NOMO-1 treated with dmso at 0.1 percent for 144 hours (cell line): ENCODE data around the gene MACROD2.
"Not testable (repeated sequence)": the region's sequence is repeated elsewhere in the genome, so short reads cannot be mapped to it uniquely, and the experiment has no call there.

Experiments used
- DNase-seq: peaks from one replicate; lab custom pipeline; 2025; ENCODE audit not compliant: unreplicated experiment; lab: John Stamatoyannopoulos, UW

MACROD2 gene

DNA sequence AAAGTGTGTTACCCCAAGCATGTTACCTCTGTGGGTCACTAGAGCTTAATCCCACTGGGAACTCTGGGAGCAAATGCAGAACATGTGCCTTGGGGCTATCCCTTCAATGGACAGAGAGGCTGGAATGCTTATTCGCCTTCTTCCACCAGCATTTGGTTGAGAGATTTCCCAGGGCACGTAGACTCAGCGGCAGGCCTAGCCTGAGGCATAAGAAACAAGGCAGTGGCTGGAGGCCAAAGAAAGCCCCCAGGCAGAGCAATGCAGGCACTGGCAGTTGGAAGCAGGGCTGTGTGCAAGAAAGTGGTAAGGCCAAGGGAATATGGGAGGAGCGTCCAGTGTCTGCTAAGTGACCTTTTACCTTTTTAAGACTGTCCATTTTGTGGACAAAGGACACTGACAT, 456.1 kb downstream of the MACROD2 start:
- no peak for DNase-seq

DNA sequence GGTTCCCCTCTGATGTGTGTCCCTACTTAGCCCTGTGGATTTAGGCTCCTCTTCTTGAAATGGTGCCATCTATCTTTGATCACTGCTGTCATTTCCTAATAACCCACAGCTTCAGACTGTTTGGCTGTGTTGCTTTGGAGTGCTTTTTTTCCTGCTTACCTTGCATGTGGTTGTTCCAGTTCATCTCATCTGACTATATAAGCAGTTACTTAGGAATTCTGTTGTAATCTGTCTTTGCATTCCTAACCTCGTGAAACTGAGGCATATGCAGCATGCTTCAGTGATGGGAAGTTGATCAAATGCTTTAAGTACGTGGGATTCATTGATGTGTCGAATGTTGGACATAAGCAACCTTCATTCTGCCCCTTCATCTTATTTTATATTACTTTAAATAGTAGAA, 457.9 kb downstream of the MACROD2 start:
- DNase-seq, result no peak

DNA sequence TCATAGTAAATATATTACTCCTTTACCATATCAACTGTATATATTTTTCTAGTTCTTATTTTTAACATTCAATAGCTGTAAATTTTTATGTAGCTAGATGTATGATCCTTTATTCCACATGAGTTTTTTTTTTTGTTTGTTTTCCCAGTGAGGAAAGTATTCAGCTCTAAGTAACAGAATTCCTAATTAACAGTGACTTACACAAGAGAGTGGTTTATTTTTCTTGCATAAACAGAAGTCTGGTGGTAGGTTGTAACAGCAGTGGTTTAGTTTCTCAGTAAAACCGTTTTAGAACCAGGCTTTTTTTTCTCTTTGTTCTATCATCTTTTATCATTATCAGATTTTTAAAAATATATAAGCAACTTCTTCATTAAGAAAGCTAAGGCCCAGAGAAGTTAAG, 459.0 kb downstream of the MACROD2 start:
- no peak for DNase-seq

DNA sequence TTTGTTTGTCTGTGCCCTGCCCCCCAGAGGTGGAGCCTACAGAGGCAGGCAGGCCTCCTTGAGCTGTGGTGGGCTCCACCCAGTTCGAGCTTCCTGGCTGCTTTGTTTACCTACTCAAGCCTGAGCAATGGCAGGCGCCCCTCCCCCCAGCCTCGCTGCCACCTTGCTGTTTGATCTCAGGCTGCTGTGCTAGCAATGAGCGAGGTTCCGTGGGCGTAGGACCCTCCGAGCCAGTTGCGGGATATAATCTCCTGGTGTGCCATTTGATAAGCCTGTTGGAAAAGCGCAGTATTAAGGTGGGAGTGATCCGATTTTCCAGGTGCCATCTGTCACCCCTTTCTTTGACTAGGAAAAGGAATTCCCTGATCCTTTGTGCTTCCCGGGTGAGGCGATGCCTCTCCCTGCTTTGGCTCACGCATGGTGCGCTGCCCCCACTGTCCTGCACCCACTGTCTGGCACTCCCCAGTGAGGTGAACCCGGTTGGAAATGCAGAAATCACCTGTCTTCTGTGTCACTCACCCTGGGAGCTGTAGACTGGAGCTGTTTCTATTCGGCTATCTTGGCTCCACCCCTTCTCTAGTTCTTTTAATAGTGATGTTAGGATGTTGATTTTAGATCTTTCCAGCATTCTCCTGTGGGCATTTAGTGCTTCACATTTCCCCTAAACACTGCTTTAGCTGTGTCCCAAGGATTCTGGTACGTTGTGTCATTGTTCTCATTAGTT, 471.9 kb downstream of the MACROD2 start:
- DNase-seq, result not testable (repeated sequence)

DNA sequence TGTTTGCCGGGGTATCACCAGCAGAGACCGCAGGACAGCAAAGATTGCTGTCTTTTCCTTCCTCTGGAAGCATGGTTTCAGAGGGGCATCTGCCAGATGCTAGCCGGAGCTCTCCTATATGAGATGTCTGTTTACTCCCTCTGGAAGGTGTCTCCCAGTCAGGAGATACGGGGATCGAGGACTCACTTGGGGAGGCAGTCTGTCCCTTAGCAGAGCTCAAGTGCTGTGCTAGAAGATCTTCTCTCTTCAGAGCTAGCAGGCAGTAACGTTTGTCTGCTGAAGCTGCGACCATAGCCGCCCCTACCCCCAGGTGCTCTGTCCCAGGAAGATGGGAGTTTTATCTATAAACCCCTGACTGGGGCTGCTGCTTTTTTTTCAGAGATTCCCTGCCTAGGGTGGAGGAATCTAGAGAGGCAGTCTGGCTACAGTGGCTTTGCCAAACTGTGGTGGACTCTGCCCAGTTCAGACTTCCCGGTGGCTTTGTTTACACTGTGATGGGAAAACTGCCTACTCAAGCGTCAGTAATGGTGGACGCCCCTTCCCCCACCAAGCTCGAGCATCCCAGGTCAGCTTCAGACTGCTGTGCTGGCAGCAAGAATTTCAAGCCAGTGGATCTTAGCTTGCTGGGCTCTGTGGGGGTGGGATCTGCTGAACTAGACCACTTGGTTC, 475.0 kb downstream of the MACROD2 start:
- DNase-seq, result no peak

DNA sequence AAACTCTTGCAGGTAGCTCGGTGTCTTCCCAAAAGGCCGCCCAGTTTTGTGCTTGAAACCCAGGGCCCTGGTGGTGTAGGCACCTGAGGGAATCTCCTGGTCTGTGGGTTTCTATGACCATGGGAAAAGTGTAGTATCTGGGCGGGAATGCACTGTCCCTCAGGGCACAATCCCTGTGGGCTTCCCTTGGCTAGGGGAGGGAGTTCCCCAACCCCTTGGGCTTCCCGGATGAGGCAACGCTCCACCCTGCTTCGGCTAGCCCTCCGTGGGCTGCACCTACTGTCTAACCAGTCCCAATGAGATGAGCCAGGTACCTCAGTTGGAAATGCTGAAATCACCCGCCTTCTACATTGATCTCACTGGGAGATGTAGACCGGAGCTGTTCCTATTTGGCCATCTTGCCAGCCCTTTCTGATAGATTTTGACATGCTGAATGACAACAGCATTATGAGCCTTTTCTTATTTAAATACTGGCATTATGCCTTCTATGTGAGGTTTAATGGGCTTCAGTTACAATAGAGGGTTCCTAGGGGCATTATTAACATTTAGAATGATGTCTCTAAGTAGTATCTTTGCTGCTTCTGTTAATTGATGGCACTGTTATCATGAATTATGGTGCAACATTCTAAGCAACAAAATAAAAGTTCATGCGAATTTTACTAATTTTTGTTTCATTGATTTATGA, 475.8 kb downstream of the MACROD2 start:
- no peak for DNase-seq

DNA sequence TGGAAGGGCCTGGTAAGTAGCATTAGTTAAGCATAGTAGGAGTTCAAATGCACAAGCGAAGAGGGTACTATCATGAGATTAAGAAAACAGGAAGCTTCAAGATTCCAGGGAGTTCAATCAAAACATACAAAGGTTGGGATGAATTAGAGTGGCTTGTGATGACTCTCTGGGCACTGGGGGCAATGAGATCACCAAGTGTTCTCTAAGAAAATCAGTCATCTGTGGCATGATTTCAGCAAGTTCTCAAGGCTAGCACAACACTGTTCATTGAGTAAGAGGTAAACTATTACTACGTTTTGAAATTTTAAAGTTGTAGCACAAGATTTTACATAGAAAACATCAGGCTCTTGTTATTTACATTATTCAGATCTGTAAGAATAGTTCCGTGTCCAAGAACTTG, 481.8 kb downstream of the MACROD2 start:
- no peak for DNase-seq

DNA sequence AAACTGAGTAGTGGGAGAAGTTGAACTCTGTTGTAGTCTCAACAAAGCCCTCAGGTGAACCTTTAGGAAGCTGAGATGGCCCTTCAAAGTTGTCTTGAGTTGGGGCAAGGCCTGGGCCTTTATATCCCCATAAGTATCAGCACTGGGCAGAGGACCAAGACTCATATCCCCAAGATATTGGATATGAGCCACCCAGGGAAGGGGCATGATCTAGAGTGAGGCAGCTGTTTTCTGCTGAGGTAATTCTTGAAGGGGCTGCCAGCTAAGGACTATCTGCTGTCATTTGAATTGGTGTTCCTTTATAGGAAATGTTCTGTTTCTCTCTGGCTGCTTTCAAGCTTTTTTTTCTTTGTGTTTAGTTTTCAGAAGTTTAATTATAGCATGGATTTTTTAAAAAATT, 482.8 kb downstream of the MACROD2 start:
- DNase-seq, result no peak

DNA sequence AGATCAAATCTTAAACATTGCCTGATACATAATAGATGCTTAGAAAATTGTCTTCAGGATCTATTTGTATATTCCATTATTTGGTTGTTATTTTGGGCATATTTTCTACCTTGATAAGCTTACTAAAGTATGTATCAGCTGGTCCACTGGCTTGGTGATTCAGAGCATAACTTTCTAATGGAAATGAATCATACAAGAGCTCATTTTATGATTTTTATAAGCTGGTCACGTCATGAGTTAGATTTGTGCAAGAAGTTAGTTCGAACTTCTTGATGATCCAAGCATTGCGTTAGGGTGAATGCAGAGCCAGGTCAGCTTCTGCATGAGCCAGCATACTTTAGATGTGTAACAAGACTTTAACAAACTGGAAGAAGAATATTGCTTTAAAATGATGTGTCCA, 486.5 kb downstream of the MACROD2 start:
- DNase-seq, result no peak

DNA sequence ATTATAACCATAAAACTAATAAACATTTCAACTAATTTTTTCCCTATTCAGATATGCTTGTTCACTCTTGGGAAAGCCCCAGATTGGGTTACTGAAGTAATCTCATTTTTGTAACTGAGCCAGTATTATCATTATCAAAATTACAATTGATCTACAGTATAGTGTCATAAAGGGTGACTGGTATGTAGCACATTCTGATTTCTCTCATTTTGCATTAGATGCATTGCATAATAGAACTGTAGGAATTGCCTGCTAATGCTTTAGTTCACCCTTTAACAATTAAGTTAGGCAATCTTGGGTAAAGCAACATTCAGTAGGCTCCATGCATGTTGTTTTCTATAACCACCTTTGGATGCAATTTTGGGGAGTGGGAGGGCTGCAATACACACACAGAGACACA, 492.9 kb downstream of the MACROD2 start:
- DNase-seq, result no peak

DNA sequence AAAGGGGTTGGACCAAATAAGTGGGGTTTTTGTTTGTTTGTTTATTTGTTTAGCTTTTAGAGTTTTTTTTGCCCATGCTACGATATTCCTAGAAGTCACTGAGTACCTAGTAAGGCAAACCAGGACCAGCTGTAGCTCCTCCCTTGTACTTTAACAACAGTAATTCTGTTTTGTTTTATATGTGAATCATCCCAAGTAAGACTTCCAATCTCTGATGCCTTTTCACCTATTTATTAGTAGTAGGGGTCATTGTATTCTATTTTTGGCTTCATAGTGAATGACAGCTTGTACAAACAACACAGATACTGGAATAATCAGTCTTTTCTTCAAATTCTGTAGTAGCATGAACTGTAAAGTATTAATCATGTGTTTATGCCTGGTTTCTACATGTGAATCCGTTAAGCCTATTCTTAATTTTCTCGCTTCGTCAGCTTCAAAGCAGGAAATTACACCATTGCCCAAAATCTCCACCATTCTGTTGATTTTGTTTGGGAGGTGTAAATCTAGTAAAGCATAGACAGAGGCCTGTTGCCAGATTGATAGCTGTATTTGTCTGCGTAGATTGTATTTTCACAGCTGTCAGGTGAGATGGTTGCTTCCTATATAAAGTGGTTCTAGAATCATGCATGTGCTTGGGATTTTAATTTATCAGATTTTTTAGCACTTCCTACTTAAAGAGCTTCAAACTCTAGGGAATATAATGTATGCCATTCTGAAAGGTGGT, 493.6 kb downstream of the MACROD2 start:
- DNase-seq, result no peak

DNA sequence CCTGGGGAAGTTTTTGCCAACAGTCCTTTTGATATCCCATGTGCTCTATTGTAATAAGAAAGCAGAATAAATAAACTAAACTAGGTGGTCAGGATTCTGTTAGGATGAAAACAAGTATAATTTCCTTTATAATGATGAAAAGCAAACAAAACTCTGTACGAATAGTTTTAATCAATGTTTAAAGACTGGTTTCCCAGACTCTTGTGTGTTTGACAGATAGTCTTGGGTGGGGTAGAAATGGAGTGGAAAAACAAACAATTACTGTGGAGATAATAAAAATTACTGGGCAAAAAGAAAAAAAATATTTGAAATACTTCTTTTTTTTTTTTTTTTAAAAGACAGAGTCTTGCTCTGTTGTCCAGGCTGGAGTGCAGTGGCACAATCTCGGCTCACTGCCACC, 494.2 kb downstream of the MACROD2 start:
- no peak for DNase-seq

DNA sequence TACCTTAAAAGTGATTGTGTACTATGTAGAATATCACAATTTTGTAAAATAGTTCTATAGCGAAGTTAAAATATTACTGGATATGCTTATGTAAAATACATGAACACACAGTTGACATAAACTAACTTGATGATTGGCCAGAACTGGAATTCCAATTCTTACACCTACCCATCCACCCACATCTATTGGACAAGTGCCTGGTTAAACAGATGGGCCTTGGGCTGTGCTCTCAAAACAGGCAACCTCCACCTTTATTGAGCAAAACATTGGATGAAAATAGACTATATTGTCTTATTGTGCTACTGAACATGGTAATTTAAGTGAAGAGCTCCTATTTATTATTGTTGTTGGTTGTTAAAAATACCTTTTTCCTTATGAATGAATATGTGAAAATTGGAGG, 496.1 kb downstream of the MACROD2 start:
- no peak for DNase-seq

DNA sequence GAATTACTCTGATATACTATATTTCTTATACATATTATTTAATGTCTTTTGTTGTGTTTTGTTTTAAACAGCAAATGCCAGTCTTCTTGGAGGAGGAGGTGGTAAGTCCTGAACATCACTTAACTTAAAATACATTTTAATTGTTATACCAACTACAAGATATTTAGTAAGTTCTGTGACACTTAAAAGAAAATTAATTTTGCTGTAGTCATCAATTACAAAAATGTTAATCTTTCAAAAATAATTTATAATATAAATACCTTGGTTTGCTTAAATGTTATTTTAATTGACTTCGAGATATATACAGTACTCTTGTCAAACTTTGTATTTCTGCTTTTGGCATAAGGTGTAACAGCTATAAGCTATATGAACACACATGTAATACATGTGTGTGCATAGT, 498.1 kb downstream of the MACROD2 start:
- no peak for DNase-seq

DNA sequence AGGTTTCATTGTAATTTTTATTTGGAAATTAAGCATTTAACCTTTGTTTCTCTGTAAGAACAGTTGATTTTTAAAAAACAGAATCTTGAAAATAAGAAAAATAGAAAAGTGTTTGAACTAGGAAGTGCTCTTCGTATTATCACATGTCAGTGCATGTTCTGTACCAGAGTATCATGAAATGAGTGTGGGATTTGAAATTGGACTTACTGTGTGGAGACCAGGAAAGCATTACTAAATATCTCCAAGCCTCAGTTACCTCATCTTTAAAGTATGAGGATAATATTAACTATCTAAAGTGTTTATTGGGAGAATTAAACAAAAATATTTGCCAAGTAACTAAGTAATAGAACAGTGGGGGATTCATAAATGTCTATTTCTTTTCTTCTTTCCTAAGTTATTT, 499.0 kb downstream of the MACROD2 start:
- no peak for DNase-seq

DNA sequence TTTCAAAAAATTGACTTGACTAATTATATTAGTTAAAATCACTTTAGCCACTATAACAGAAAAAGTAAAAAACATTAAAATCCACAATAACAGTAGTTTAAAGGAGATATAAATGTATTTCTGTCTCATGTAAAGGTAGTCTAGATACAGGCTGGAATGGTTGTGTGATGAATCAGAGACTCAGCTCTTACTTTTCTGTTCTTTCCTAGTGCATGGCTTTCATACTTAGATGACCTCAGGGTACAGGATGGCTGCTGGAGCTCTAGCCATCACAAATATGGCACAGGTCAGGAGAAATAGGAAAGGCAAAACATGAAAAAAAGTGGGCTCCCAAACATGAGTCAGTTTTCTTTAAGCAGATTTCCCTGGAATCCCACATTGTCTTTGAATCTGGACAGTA, 499.8 kb downstream of the MACROD2 start:
- no peak for DNase-seq

DNA sequence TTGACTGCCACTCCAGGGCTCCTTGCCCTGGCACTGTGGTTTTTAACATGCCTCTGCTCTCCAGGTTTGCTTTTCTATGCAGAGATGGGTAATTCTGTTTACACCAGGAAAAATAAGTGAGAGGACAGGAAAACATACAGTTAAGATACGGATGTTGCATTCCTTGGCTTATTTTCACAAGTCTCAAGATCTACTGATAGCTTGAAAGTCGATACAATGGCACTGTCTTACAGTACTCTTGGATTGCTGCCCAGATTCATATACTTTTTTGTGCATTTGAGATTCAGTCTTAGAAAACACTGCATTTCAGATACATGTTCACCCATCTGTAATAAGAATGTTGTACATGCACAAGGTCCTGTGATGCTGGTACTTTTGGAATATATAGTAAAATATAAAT, 501.7 kb downstream of the MACROD2 start:
- DNase-seq, result no peak

DNA sequence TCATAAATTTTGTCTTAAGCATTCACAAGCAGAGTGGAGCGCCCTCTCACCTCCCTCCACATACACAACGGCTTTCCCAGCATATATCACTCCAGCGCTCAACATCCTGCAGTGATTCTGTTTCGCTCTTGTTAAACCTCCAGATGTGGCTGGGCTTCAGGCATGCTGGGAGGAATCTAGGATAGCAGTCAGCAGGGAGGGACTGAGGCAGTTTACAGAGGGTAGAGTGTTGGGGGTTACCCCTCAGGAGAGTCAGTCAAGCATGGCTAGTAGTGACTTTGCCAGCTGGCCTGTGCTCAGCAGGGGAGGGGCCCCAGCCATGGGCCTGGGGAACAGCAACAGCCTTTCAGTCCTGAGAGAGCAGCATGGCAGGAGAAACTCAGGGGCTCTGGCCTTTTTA, 503.5 kb downstream of the MACROD2 start:
- no peak for DNase-seq

DNA sequence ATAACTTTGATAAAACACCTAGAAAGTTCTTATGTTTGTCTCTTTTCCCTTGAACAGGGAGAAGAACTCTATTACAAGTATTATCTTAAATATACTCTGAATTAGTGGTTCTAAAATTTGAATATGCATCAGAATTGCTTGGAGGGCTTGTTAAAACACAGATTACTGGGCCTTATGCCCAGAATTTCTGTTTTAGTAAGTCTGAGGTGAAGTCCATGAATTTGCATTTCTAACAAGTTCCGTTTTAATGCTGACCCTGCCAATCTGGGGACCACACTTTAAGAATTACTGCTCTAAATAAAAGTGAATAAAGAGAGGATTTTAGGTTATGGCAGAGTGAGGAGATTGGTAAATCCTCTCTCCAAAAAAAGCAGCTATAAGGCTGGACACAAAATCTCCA, 510.2 kb downstream of the MACROD2 start:
- DNase-seq, result no peak

DNA sequence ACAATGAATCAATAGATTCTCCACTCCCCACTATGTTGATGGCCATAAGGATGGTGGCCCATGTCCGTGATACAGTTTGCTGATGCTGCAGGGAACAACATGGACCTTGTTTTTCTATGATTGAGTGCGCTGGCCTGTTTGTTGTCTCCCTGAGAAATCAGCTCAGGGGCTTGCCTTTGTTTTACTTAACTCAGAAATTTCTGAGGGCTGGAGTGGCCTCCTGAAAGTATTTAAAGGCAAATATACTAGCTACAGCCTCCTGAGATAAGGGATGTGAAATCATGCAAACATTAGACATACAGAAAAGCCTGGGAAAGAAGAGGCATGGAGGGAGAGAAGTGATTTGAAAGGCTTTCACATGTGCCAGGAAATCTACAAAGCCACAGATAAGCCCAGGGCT, 512.4 kb downstream of the MACROD2 start:
- DNase-seq, result no peak

DNA sequence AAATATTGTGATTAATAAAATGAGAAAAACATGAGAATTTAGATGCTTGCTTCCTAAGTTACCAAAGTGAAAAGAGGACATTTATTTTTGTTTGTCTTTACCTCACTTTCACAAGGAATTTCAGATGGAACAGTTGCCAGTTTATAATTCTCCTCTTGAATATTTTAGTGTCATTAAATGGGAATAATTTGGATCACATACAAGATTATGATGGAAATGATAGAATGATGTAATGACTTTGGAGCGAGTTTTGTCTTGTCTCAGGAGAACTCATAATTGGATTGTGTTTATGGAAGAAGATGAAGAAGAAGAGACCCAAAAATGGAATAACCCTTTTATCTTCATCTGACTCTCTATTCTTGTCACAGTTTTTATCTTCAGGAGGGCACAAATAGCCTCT, 515.0 kb downstream of the MACROD2 start:
- no peak for DNase-seq

DNA sequence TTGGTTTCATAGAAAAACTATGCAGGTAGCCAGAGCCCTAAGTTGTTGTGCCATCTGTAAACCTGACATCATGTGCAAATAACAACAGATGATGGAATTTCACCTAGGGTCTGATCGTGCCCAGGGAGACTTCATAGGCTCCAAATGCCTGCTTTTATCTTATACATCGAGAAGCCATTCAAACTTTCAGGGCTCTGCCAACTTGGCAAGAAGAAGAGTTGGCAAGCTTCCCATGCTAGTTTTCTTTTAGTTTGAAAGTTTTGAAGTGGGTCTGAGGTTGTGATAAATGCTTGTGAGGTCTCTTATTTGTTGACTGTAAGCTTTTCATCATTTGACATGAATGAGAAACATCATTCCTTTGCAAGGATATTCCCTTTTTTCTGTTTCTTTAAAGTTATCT, 517.5 kb downstream of the MACROD2 start:
- DNase-seq, result no peak
